RWPE2 (cell line): Measurements from ENCODE around the gene UGP2.
"Not testable (repeated sequence)": the region's sequence is repeated elsewhere in the genome, so short reads cannot be mapped to it uniquely, and the experiment has no call there.

ENCODE experiments used
- ATAC-seq: fragments of 200-7000 bp; cut with Tn5 transposase; 3 replicates; pipeline ENCODE4 v1.9.1; 2021; ENCODE audit warnings: low read depth
- DNase-seq: peaks from one replicate; pipeline ENCODE4 v3.0.0-alpha.2; 2020; ENCODE audit warnings: low spot score
- H3K27ac ChIP-seq: fragments of 450-650 bp; 2 replicates; pipeline ENCODE4 v1.5.1; 2017; ENCODE audit warnings: mild to moderate bottlenecking; ENCODE audit not compliant: poor library complexity, severe bottlenecking
- H3K27me3 ChIP-seq: fragments of 250-450 bp; sonication (Bioruptor Pico); 2 replicates; pipeline ENCODE4 v1.5.1; 2021; ENCODE audit warnings: mild to moderate bottlenecking, moderate library complexity; ENCODE audit not compliant: insufficient read depth, poor library complexity, severe bottlenecking
- H3K36me3 ChIP-seq: fragments of 250-450 bp; sonication (Bioruptor Pico); 2 replicates; pipeline ENCODE4 v1.5.1; 2020; ENCODE audit warnings: low read depth, mild to moderate bottlenecking, moderate library complexity
- H3K4me1 ChIP-seq: fragments of 250-450 bp; sonication (Bioruptor Pico); 2 replicates; pipeline ENCODE4 v1.5.1; 2021; ENCODE audit warnings: mild to moderate bottlenecking, moderate library complexity; ENCODE audit not compliant: insufficient read depth, poor library complexity, severe bottlenecking
- H3K4me3 ChIP-seq: fragments of 250-450 bp; sonication (Bioruptor Pico); 2 replicates; pipeline ENCODE4 v1.5.1; 2021; ENCODE audit warnings: mild to moderate bottlenecking, moderate library complexity; ENCODE audit not compliant: severe bottlenecking
- H3K9me3 ChIP-seq: fragments of 250-450 bp; sonication (Bioruptor Pico); 2 replicates; pipeline ENCODE4 v1.5.1; 2021; ENCODE audit warnings: mild to moderate bottlenecking, moderate library complexity; ENCODE audit not compliant: severe bottlenecking
- CTCF ChIP-seq: fragments of 450-650 bp; IDR thresholded peaks from one replicate; pipeline ENCODE4 v1.5.1; 2017; ENCODE audit warnings: mild to moderate bottlenecking, moderate library complexity; ENCODE audit not compliant: poor library complexity, severe bottlenecking

Gene UGP2

DNA sequence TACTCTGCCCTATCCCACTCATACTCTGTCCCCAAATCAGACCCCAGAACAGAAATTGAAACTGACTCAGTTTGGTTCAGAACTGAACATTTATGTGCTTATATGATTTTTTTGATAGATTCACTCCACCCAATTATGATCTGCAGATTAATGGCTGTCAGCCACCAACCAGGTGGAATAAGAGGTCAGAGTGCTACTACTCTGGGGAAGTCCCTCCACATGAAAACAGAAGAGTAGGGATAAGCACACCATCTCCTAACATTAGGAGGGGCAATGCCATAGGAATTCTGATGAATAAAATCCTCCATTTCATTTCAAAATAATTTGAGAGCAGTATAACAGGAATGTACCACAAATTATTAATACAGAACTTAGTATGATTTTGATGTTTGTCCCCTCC lies 36.3 kb upstream of the UGP2 start:
- ATAC-seq, result no peak
- H3K4me3 ChIP-seq, result no peak overlapping the region
- DNase-seq, result no peak
- H3K36me3 ChIP-seq, result no peaks in the 10 kb centered on the region
- no peaks in the 10 kb centered on the region for H3K9me3 ChIP-seq
- no peaks in the 10 kb centered on the region for H3K4me1 ChIP-seq
- no peaks in the 10 kb centered on the region for H3K27me3 ChIP-seq
- TF ChIP-seq CTCF, result no peak
- H3K27ac ChIP-seq, result no peak overlapping the region

GRCh38 chr2:63808036-63808435 lies 33.7 kb upstream of the UGP2 start:
- H3K36me3 ChIP-seq, ATAC-seq, H3K9me3 ChIP-seq, H3K4me3 ChIP-seq, DNase-seq, H3K4me1 ChIP-seq, H3K27me3 ChIP-seq, H3K27ac ChIP-seq: not testable (repeated sequence)

- H3K36me3 ChIP-seq, result not testable (repeated sequence)
Observed at GRCh38 chr2:63808911-63809310, 32.8 kb upstream of the UGP2 start.

DNA sequence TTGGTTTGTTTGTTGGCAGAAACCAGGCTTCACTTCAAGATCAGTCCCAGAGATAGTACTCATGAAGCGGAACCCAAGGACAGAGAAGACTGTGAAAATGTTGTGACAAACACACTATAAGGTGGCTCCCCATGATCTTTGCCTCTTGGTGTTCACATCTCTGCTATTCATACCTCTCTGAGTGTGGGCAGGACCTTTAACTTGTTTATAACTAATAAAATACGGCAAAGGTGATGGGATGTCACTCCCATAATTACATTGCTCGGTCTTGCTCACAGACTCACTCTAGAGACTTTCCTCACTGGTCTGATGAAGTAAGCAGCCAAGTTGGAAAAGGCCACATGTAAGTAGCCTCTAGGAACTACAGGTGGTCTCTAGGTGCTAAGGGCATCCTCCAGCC lies 30.6 kb upstream of the UGP2 start:
- no peaks in the 10 kb centered on the region for H3K27me3 ChIP-seq
- ATAC-seq (no peak), DNase-seq (no peak)
- no peaks in the 10 kb centered on the region for H3K9me3 ChIP-seq
- no peak for TF ChIP-seq CTCF
- H3K27ac ChIP-seq, result no peak overlapping the region
- no peak overlapping the region for H3K4me3 ChIP-seq
- H3K36me3 ChIP-seq, result no peaks in the 10 kb centered on the region
- peaks cover 7% of the 10 kb centered on the region for H3K4me1 ChIP-seq

More at GRCh38 chr2:63808911-63809310, 32.8 kb upstream of the UGP2 start:
- H3K4me3 ChIP-seq, H3K4me1 ChIP-seq, H3K27ac ChIP-seq, H3K27me3 ChIP-seq, ATAC-seq, H3K9me3 ChIP-seq, DNase-seq: not testable (repeated sequence)

- not testable (repeated sequence) for H3K36me3 ChIP-seq, H3K9me3 ChIP-seq, H3K27ac ChIP-seq, H3K27me3 ChIP-seq, DNase-seq, H3K4me1 ChIP-seq, ATAC-seq, H3K4me3 ChIP-seq
Observed at GRCh38 chr2:63811870-63812269, 29.8 kb upstream of the UGP2 start.

GRCh38 chr2:63814114-63814513 lies 27.6 kb upstream of the UGP2 start:
- no peaks in the 10 kb centered on the region for H3K9me3 ChIP-seq
- no peak for TF ChIP-seq CTCF

More at GRCh38 chr2:63814114-63814513, 27.6 kb upstream of the UGP2 start:
- Histone ChIP-seq H3K27me3 (no peaks in the 10 kb centered on the region), H3K4me3 (no peak overlapping the region), H3K36me3 (no peaks in the 10 kb centered on the region), H3K27ac (no peak overlapping the region), H3K4me1 (peaks cover 7% of the 10 kb centered on the region)
- no peak for DNase-seq
- no peak; the same call in 2 of the 3 replicates for ATAC-seq
